Neural crest cell (in vitro differentiated cells): Measurements from ENCODE around the gene PHLDB2. TPM values are rescaled to one million over a fixed set of nuclear protein-coding genes. Genes with fewer than 3 reads are reported as not detected.

ENCODE experiments used
- DNase-seq: peaks from one replicate; pipeline ENCODE4 v3.0.0; 2021; ENCODE audit warnings: low read depth, mixed read lengths, low spot score
- H3K27ac Mint-ChIP-seq: one replicate; pipeline ENCODE4 v1.8.0; 2021; ENCODE audit warnings: mild to moderate bottlenecking, mixed read lengths; ENCODE audit not compliant: unreplicated experiment
- H3K27me3 Mint-ChIP-seq: 2 replicates; pipeline ENCODE4 v1.8.0; 2021; ENCODE audit warnings: low read depth, mild to moderate bottlenecking, mixed read lengths
- H3K36me3 Mint-ChIP-seq: 2 replicates; pipeline ENCODE4 v1.8.0; 2021; ENCODE audit warnings: low read depth, mild to moderate bottlenecking, mixed read lengths
- H3K4me1 Mint-ChIP-seq: 2 replicates; pipeline ENCODE4 v1.8.0; 2021; ENCODE audit warnings: mixed read lengths
- H3K4me3 Mint-ChIP-seq: one replicate; pipeline ENCODE4 v1.8.0; 2021; ENCODE audit warnings: mild to moderate bottlenecking, mixed read lengths
- H3K9me3 Mint-ChIP-seq: 2 replicates; pipeline ENCODE4 v1.8.0; 2021; ENCODE audit warnings: mixed read lengths
- total RNA-seq: library from RNA; stranded (reverse); gene quantifications from 2 replicates; pipeline ENCODE4 v1.2.1, GENCODE V29; 2021
- TF ChIP-seq, protein P1 (sequence below): fragments of 200-600 bp; sonication (generic); conservative IDR thresholded peaks from 2 replicates; pipeline ENCODE4 v1.5.0; 2021; ENCODE audit warnings: antibody characterized with exemption, mild to moderate bottlenecking

PHLDB2 gene
- total RNA-seq, 1 donor from 2014 or later = 49.0 TPM

DNA sequence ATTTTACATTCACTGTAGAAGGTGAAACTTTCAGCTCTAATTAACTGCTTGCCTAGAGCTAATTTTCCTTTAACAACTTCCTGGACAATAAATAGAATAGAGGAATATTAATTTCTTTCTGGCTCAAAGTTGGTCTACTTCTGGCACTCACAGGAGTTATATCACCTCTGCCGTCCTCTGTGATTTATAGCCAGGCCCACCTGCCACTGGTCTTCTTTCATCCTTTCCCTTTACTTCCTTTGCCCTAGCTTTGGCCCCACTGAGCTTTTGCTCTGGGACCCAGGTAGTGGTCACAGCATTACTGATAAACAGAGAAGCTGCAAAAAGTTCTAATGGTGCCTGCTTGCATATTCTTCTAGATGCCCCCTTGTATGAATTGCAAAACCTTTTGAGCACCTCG, 70.4 kb downstream of the PHLDB2 start:
- TF ChIP-seq, protein P1, sequence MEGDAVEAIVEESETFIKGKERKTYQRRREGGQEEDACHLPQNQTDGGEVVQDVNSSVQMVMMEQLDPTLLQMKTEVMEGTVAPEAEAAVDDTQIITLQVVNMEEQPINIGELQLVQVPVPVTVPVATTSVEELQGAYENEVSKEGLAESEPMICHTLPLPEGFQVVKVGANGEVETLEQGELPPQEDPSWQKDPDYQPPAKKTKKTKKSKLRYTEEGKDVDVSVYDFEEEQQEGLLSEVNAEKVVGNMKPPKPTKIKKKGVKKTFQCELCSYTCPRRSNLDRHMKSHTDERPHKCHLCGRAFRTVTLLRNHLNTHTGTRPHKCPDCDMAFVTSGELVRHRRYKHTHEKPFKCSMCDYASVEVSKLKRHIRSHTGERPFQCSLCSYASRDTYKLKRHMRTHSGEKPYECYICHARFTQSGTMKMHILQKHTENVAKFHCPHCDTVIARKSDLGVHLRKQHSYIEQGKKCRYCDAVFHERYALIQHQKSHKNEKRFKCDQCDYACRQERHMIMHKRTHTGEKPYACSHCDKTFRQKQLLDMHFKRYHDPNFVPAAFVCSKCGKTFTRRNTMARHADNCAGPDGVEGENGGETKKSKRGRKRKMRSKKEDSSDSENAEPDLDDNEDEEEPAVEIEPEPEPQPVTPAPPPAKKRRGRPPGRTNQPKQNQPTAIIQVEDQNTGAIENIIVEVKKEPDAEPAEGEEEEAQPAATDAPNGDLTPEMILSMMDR = no peak
- H3K4me3 Mint-ChIP-seq = no peak overlapping the region
- no peak for DNase-seq
- peak overlapping the region; percentile 66 for H3K27ac Mint-ChIP-seq
- H3K4me1 Mint-ChIP-seq = peaks cover 7% of the 10 kb centered on the region
- peaks cover 15% of the 10 kb centered on the region for H3K36me3 Mint-ChIP-seq
- H3K9me3 Mint-ChIP-seq = no peaks in the 10 kb centered on the region
- H3K27me3 Mint-ChIP-seq = no peaks in the 10 kb centered on the region

DNA sequence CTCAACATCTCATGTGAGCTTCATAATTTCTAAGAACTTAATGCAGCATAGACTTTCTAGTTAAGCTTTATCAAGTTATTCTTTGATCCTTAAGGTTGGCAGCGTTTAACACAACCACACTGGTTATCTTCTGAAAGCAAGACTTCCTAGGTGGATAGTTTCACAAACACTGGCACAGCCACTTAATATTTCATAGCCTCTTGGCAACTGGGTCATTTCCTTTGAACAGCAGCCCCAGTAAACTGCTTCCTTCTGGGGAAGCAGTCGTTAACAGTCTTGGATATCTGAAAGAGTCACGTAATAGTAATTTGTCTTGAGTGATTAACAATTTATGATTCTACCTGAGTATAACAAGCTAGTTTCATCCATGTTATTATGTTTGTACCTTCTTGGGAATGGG, 73.9 kb downstream of the PHLDB2 start:
- TF ChIP-seq, protein P1 = no peak
- H3K36me3 Mint-ChIP-seq = peaks cover 22% of the 10 kb centered on the region

DNA sequence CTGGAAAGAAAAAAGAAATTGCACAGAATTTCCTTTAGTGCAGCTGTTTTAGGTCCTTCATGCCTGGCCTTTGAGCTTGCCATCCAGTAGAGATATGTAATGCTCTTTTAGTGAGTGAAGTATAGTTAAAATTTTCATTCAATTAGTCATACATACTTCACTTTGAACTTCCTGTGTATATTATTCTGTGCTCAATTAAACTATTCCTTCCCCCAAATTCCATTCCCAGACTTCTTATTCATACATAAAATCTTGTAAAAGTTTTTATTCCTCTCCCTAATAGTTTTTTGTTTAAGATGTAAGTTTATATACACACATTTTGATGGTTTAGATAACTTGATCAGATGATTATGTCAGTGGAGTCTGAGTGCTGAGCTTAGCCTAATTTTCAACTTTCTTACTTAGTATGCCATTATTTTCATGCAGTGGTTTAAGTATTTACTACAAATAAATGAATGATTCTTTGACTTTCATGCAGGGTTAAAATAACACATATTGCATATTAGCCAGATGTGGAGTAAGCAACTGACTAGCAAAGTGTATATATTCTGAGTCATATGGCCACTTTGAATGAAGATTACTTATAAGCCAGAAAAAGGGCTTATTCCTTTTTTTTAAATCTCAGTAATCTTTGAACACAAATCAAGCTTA, 77.3 kb downstream of the PHLDB2 start:
- H3K9me3 Mint-ChIP-seq = no peaks in the 10 kb centered on the region
- no peak overlapping the region for H3K27ac Mint-ChIP-seq

More for the DNA sequence above, 73.9 kb downstream of the PHLDB2 start:
- DNase-seq = no peak
- Mint-ChIP-seq H3K27ac (no peak overlapping the region), H3K4me3 (no peak overlapping the region), H3K27me3 (no peaks in the 10 kb centered on the region), H3K4me1 (peaks cover 7% of the 10 kb centered on the region), H3K9me3 (no peaks in the 10 kb centered on the region)

DNA sequence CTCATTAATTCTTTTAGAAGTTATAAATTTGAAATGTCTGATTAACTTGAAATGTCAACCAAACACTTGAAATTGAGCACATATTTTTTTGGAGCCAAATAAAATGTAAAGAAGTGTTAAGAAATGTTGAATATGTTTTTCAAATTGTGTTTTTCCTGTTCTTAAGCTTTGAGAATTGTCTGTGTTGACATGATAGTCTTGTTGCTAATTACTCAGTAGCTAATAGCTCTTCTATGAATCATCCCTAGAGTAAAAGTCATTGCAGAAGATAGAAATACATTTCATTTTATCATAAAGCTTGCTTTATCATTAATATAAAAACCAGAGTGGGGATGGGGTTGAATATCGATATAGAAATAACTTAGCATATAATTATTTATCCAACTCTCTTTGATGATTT, 77.9 kb downstream of the PHLDB2 start:
- H3K27me3 Mint-ChIP-seq = no peaks in the 10 kb centered on the region
- no peak for DNase-seq
- no peaks in the 10 kb centered on the region for H3K4me1 Mint-ChIP-seq
- TF ChIP-seq, protein P1 = no peak
- H3K9me3 Mint-ChIP-seq = no peaks in the 10 kb centered on the region
- H3K36me3 Mint-ChIP-seq = peaks cover 40% of the 10 kb centered on the region
- H3K27ac Mint-ChIP-seq = no peak overlapping the region
- no peak overlapping the region for H3K4me3 Mint-ChIP-seq

More for the DNA sequence above, 77.3 kb downstream of the PHLDB2 start:
- peaks cover 36% of the 10 kb centered on the region for H3K36me3 Mint-ChIP-seq
- no peak overlapping the region for H3K4me3 Mint-ChIP-seq
- DNase-seq = no peak
- H3K4me1 Mint-ChIP-seq = peaks cover 2% of the 10 kb centered on the region
- TF ChIP-seq, protein P1 = no peak
- H3K27me3 Mint-ChIP-seq = no peaks in the 10 kb centered on the region

DNA sequence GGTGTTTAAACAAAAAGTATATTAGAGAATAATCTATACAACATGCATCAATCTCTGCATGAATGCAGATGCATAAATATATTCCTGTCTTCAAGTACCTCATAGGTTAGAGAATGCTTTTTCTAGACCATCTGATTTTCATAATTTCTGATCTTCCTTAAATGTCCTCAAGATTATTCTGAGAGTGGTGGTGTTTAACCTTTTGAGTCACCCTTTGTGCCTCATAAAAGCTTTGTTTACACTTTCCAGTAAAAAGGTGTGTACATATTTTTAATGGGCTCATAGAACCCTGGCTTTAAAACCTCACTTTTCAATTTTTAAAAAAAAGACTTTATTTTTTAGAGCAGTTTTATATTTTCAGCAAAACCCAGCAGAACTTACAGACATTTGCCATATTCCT, 78.8 kb downstream of the PHLDB2 start:
- no peaks in the 10 kb centered on the region for H3K9me3 Mint-ChIP-seq
- no peaks in the 10 kb centered on the region for H3K4me1 Mint-ChIP-seq
- DNase-seq = no peak
- H3K27me3 Mint-ChIP-seq = no peaks in the 10 kb centered on the region
- H3K27ac Mint-ChIP-seq = no peak overlapping the region
- TF ChIP-seq, protein P1 = no peak
- H3K36me3 Mint-ChIP-seq = peaks cover 37% of the 10 kb centered on the region
- no peak overlapping the region for H3K4me3 Mint-ChIP-seq
